Gastroesophageal sphincter (tissue), 4 donors: ENCODE measurements around the gene ACBD7. TPM values are rescaled to one million over a fixed set of nuclear protein-coding genes. Genes with fewer than 3 reads are reported as not detected.
A peak's percentile ranks its signal among the peaks of the same experiment; 100 is the strongest.

Experiments
- ATAC-seq: fragments of 150-250 bp; one replicate; pipeline ENCODE4 v1.9.1; 2016; ENCODE audit warnings: mild to moderate bottlenecking, moderate library complexity
- H3K27ac ChIP-seq, 4 donors: fragments of 200-600 bp; sonication (generic) in 3 of 4; 1 replicate in 3 of 4; 2 replicates in 1 of 4; pipeline ENCODE4 v1.5.1; 2016 to 2019
- H3K27me3 ChIP-seq: fragments of 200-600 bp; sonication (generic); one replicate; pipeline ENCODE4 v1.5.1; 2019
- H3K36me3 ChIP-seq, 2 donors: fragments of 200-600 bp; sonication (generic); one replicate each; pipeline ENCODE4 v1.5.1; 2019; ENCODE audit warnings: control low read depth in 1 of 2
- H3K4me1 ChIP-seq, 3 donors: fragments of 200-600 bp; sonication (generic); 1 replicate in 2 of 3; 2 replicates in 1 of 3; pipeline ENCODE4 v1.5.1; 2016 to 2019; ENCODE audit warnings: control low read depth in 2 of 3
- H3K4me3 ChIP-seq, 2 donors: fragments of 200-600 bp; sonication (generic); one replicate each; pipeline ENCODE4 v1.5.1; 2019; ENCODE audit warnings: mild to moderate bottlenecking in 1 of 2, moderate library complexity in 1 of 2
- H3K9me3 ChIP-seq, 3 donors: fragments of 200-600 bp; sonication (generic); one replicate each; pipeline ENCODE4 v1.5.1; 2017 to 2019; ENCODE audit warnings: control low read depth in 2 of 3
- CTCF ChIP-seq, 4 experiments: fragments of 200-600 bp in 2 of 4; fragments of 450-650 bp in 2 of 4; sonication (generic) in 1 of 4; IDR thresholded peaks; one replicate each; pipeline ENCODE4 v1.5.1; 2017 to 2019; ENCODE audit warnings: antibody characterized with exemption in 4 of 4, mild to moderate bottlenecking in 2 of 4, moderate library complexity in 2 of 4
- EP300 ChIP-seq: sonication (generic); formaldehyde crosslinking; IDR thresholded peaks from one replicate; pipeline ENCODE4 v1.6.1; 2017; ENCODE audit warnings: antibody characterized with exemption, mild to moderate bottlenecking
- POLR2A ChIP-seq, 2 donors: fragments of 450-650 bp; IDR thresholded peaks; one replicate each; pipeline ENCODE4 v1.6.1; 2017; ENCODE audit warnings: antibody characterized with exemption in 2 of 2, mild to moderate bottlenecking in 2 of 2, moderate library complexity in 1 of 2
- POLR2AphosphoS5 ChIP-seq: sonication (generic); formaldehyde crosslinking; IDR thresholded peaks from one replicate; pipeline ENCODE4 v1.6.1; 2017; ENCODE audit warnings: antibody characterized with exemption
- WGBS, 2 donors: methylation state at CpG; one replicate each; pipeline ENCODE4 v1.1.5; 2018; ENCODE audit warnings: low coverage in 1 of 2; 5-methylcytosine and 5-hydroxymethylcytosine counted together
- total RNA-seq, 4 donors: library from RNA; depleted of rRNA; stranded (reverse); fragments of >200 nt; gene quantifications; one replicate each; pipeline ENCODE4 v1.1.0, GENCODE V29; 2016

Gene ACBD7
- total RNA-seq, result not detected

DNA sequence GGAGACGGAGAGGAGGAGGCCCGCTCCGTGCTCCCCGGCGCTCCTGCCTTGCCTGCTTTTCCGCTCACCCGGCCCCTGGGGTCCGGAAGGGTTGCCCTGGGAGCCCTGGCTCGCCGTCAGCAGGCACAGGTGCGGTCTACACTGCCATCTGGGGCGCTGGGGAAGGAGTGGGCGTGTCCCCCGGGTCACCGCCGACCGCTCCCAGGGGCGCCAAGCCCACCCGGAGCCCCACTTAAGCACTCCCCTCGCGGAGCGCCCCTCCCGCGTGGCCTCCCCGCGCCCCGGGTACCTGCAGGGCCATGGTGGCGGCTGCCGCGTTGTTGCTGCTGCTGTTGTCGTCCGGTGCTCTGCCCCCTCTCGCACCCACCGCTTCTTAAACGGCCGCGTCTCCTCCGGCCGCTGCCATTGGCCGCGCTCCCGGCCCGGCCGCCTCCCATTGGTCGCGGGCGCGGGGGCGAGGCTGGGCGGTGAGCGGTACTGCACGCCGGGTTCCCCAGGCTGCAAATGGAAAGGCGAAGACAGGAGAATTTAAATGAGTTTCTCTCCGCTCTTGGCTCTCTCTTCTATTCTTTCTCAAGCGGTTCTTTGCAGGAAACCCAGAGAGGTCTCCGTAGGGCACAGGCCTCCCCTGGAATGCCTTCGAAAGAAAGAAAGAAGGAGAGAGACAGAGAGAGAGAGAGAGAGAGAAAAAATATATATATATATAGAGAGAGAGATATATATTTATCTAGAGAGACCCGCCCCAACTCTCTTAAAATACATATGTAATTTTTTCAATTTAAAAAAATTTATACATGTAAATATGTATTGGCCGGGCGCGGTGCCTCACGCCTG is at the start of gene ACBD7:
Gene ACBD7, minus strand, starts transcription at position 349 of the 834 bp plus-strand sequence. Its CDS starts 48 bp downstream, at position 301.
- H3K27me3 ChIP-seq, result peaks cover 21% of the 10 kb centered on the region
- H3K4me1 ChIP-seq, result peaks cover 0 to 26% (median 0%) of the 10 kb centered on the region in 3 donors
- peak within 1 kb of the TSS; percentile 64 to 71 for H3K4me3 ChIP-seq
- WGBS, 2 donors, result 34 to 56% methylated on average over 6 to 9 of the region's 63 CpGs
- no peaks in the 10 kb centered on the region for H3K36me3 ChIP-seq
- H3K27ac ChIP-seq, result peak within 1 kb of the TSS in 1 of 4 donors; percentile 43
- peak; percentile 95 for ATAC-seq
- TF ChIP-seq CTCF (IDR thresholded peaks at IDR 0.05), result peak in 3 of 4 experiments; percentile 57 to 71 (median 61)
- no peak for TF ChIP-seq POLR2AphosphoS5
- no peaks in the 10 kb centered on the region for H3K9me3 ChIP-seq

DNA sequence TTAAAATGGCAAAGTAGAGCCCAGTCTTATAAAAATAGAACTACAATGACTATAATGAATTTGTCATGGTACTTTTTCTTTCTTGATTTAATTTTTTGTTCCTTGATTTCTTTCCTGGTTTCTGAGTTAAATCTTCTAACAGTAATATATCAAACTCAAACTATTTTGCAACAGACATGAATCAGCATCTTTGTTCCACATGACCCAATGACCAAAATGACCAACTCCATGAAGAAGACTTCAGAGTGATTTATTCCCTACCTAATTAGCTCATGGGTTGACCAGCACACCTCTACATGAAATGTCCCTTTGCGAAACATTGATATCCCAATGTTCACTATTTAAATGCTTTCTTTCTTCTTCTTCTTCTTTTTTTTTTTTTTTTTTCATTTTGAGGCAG is 49.1 kb upstream of the ACBD7 start:
- no peaks in the 10 kb centered on the region for H3K27me3 ChIP-seq
- no peaks in the 10 kb centered on the region for H3K9me3 ChIP-seq
- no peak overlapping the region for H3K4me3 ChIP-seq
- peaks cover 0 to 8% (median 0%) of the 10 kb centered on the region in 3 donors for H3K4me1 ChIP-seq
- ATAC-seq, result no peak
- H3K36me3 ChIP-seq, result peaks cover 0 to 57% of the 10 kb centered on the region in 2 donors
- no peak overlapping the region for H3K27ac ChIP-seq
- TF ChIP-seq POLR2AphosphoS5 (no peak), CTCF (IDR thresholded peaks at IDR 0.05) (no peak), EP300 (no peak), POLR2A (IDR thresholded peaks at IDR 0.05) (no peak)
- 100% methylated on average over 1 of the region's 1 CpG for WGBS, 2 donors

DNA sequence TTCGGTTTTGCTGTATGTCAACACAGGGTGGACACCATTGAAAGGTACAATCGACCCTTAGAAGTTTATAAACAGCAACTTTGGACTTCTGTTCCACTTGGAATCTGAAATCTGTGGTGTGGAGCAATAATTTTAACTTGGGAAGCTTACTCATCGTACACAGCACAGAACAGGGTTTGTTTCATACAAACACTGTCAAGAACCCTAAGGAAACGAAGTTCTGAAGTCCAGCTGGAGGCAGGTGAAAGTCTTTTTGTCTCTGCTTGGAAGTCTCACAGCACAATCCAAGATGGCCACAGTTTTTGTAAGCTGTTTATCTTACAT is 48.4 kb upstream of the ACBD7 start:
- Histone ChIP-seq H3K4me1 (peaks cover 0 to 2% (median 0%) of the 10 kb centered on the region in 3 donors), H3K27ac (no peak overlapping the region), H3K36me3 (peaks cover 0 to 63% of the 10 kb centered on the region in 2 donors), H3K4me3 (no peak overlapping the region), H3K9me3 (no peaks in the 10 kb centered on the region), H3K27me3 (no peaks in the 10 kb centered on the region)
- TF ChIP-seq CTCF (IDR thresholded peaks at IDR 0.05), result no peak
- WGBS, 2 donors, result 63 to 76% methylated on average over 3 to 4 of the region's 4 CpGs
- ATAC-seq, result peak; percentile 36

GRCh38 chr10:15136129-15137035 is 47.8 kb upstream of the ACBD7 start:
- no peak for ATAC-seq
- H3K9me3 ChIP-seq, result no peaks in the 10 kb centered on the region
- peaks cover 0 to 69% of the 10 kb centered on the region in 2 donors for H3K36me3 ChIP-seq
- H3K4me3 ChIP-seq, result no peak overlapping the region
- no peaks in the 10 kb centered on the region for H3K4me1 ChIP-seq
- WGBS, 2 donors, result 78% methylated on average over 7 to 11 of the region's 11 CpGs
- no peaks in the 10 kb centered on the region for H3K27me3 ChIP-seq
- H3K27ac ChIP-seq, result no peak overlapping the region
- TF ChIP-seq POLR2AphosphoS5, result no peak
- TF ChIP-seq CTCF (IDR thresholded peaks at IDR 0.05), result no peak
- TF ChIP-seq POLR2A (IDR thresholded peaks at IDR 0.05), result no peak
- no peak for TF ChIP-seq EP300
